Fibroblast of lung (primary cell): ENCODE measurements around the gene ARHGAP11A. TPM values are rescaled to one million over a fixed set of nuclear protein-coding genes. Genes with fewer than 3 reads are reported as not detected.

Experiments used
- DNase-seq, 2 donors: peaks; one replicate each; pipeline versions ENCODE4 v3.0.0 to v3.0.0-alpha.2; 2010; ENCODE audit warnings: low read depth in 2 of 2
- H2AFZ ChIP-seq: 2 replicates; pipeline ENCODE4 v1.5.1; 2012; ENCODE audit warnings: low read length, control low read depth, inconsistent platforms
- H3K27ac ChIP-seq: 2 replicates; pipeline ENCODE4 v1.5.1; 2011; ENCODE audit warnings: low read length, control low read depth; ENCODE audit not compliant: insufficient read depth
- H3K27me3 ChIP-seq: 2 replicates; pipeline ENCODE4 v1.5.1; 2011; ENCODE audit warnings: mild to moderate bottlenecking, low read length; ENCODE audit not compliant: control insufficient read depth, insufficient read depth
- H3K36me3 ChIP-seq: 2 replicates; pipeline ENCODE4 v1.5.1; 2011; ENCODE audit warnings: low read length; ENCODE audit not compliant: control insufficient read depth, insufficient read depth
- H3K4me1 ChIP-seq: 2 replicates; pipeline ENCODE4 v1.5.1; 2011; ENCODE audit warnings: low read length; ENCODE audit not compliant: control insufficient read depth, insufficient read depth; ENCODE audit errors: extremely low read depth
- H3K4me2 ChIP-seq: 2 replicates; pipeline ENCODE4 v1.5.1; 2011; ENCODE audit warnings: low read length, control low read depth; ENCODE audit not compliant: insufficient read depth; ENCODE audit errors: extremely low read depth
- H3K4me3 ChIP-seq, 4 experiments: fragments of 200-600 bp in 1 of 4; sonication (generic) in 1 of 4; replicated peaks in 1 of 4; 2 replicates each; pipeline ENCODE4 v1.5.1; 2011 to 2016; ENCODE audit warnings: low read length in 4 of 4, low read depth in 3 of 4, mild to moderate bottlenecking in 3 of 4, control low read depth in 2 of 4, inconsistent platforms in 1 of 4, mixed read lengths in 1 of 4; ENCODE audit not compliant: insufficient read depth in 1 of 4; ENCODE audit errors: control extremely low read depth in 1 of 4
- H3K79me2 ChIP-seq: 2 replicates; pipeline ENCODE4 v1.5.1; 2012; ENCODE audit warnings: mild to moderate bottlenecking, low read length, inconsistent platforms; ENCODE audit not compliant: control insufficient read depth, insufficient read depth
- H3K9ac ChIP-seq: 2 replicates; pipeline ENCODE4 v1.5.1; 2011; ENCODE audit warnings: mild to moderate bottlenecking, low read length, control low read depth; ENCODE audit not compliant: insufficient read depth
- H3K9me3 ChIP-seq: 2 replicates; pipeline ENCODE4 v1.5.1; 2012; ENCODE audit warnings: low read depth, low read length; ENCODE audit not compliant: control insufficient read depth, insufficient read depth
- H4K20me1 ChIP-seq: 2 replicates; pipeline ENCODE4 v1.5.1; 2011; ENCODE audit warnings: low read length; ENCODE audit not compliant: control insufficient read depth, insufficient read depth; ENCODE audit errors: extremely low read depth
- EZH2 ChIP-seq: IDR thresholded peaks from 2 replicates; pipeline ENCODE4 v1.5.1; 2012; ENCODE audit warnings: low read length, control low read depth, mild to moderate bottlenecking; ENCODE audit errors: missing control alignments
- polyA plus RNA-seq, 2 donors: library from polyadenylated mRNA; depleted of rRNA in 1 of 2; stranded (reverse) in 1 of 2; unstranded in 1 of 2; fragments of >200 nt; gene quantifications; 2 replicates each; pipeline ENCODE4 v1.2.1, GENCODE V29; 2011 to 2012; ENCODE audit warnings: missing spikeins in 1 of 2
- total RNA-seq: library from RNA; depleted of rRNA; stranded (reverse); fragments of >200 nt; gene quantifications from 2 replicates; pipeline ENCODE4 v1.2.1, GENCODE V29; 2014
- TF ChIP-seq, protein P1 (sequence below), 2 donors: IDR thresholded peaks in 1 of 2; conservative IDR thresholded peaks in 1 of 2; 1 replicate in 1 of 2; 2 replicates in 1 of 2; pipeline ENCODE4 v1.5.1; 2011 to 2012; ENCODE audit warnings: low read length in 2 of 2, control low read depth in 1 of 2, inconsistent platforms in 1 of 2, low read depth in 1 of 2, mild to moderate bottlenecking in 1 of 2

The ARHGAP11A gene
- total and polyA plus RNA-seq, 2 donors (not counting 1 experiment from before 2014, with no cell fraction given) = 9.1 to 21.1 TPM

GRCh38 chr15:32636908-32637567 lies 21.7 kb downstream of the ARHGAP11A start:
- Histone ChIP-seq H3K9me3 (no peaks in the 10 kb centered on the region), H3K27me3 (no peaks in the 10 kb centered on the region), H2AFZ (no peak overlapping the region), H3K36me3 (peaks cover 2% of the 10 kb centered on the region), H3K4me3 (no peak overlapping the region), H4K20me1 (no peaks in the 10 kb centered on the region), H3K27ac (no peak overlapping the region), H3K9ac (no peak overlapping the region), H3K4me1 (no peaks in the 10 kb centered on the region), H3K79me2 (no peaks in the 10 kb centered on the region), H3K4me2 (no peak overlapping the region)
- no peak for TF ChIP-seq EZH2
- DNase-seq = no peak

GRCh38 chr15:32637704-32638103 lies 22.4 kb downstream of the ARHGAP11A start:
- TF ChIP-seq EZH2 = no peak
- no peak for DNase-seq
- peaks cover 2% of the 10 kb centered on the region for H3K36me3 ChIP-seq
- no peaks in the 10 kb centered on the region for H3K9me3 ChIP-seq
- no peaks in the 10 kb centered on the region for H3K4me1 ChIP-seq
- no peak overlapping the region for H3K27ac ChIP-seq
- no peak overlapping the region for H3K4me3 ChIP-seq
- H3K79me2 ChIP-seq = no peaks in the 10 kb centered on the region
- no peaks in the 10 kb centered on the region for H4K20me1 ChIP-seq
- no peak overlapping the region for H2AFZ ChIP-seq
- H3K9ac ChIP-seq = no peak overlapping the region
- H3K27me3 ChIP-seq = no peaks in the 10 kb centered on the region
- H3K4me2 ChIP-seq = no peak overlapping the region

- Histone ChIP-seq H3K27ac (no peak within 1 kb of the TSS), H3K4me2 (peak within 1 kb of the TSS; percentile 69), H3K27me3 (no peaks in the 10 kb centered on the region), H3K4me1 (no peaks in the 10 kb centered on the region), H3K9me3 (no peaks in the 10 kb centered on the region), H3K9ac (no peak within 1 kb of the TSS), H3K4me3 (peak within 1 kb of the TSS; percentile 29 to 66 (median 42)), H3K79me2 (no peaks in the 10 kb centered on the region), H3K36me3 (peaks cover 2% of the 10 kb centered on the region), H4K20me1 (no peaks in the 10 kb centered on the region), H2AFZ (peak within 1 kb of the TSS; percentile 89)
- DNase-seq = peak; percentile 48 to 63
- no peak for TF ChIP-seq EZH2
- TF ChIP-seq, protein P1, sequence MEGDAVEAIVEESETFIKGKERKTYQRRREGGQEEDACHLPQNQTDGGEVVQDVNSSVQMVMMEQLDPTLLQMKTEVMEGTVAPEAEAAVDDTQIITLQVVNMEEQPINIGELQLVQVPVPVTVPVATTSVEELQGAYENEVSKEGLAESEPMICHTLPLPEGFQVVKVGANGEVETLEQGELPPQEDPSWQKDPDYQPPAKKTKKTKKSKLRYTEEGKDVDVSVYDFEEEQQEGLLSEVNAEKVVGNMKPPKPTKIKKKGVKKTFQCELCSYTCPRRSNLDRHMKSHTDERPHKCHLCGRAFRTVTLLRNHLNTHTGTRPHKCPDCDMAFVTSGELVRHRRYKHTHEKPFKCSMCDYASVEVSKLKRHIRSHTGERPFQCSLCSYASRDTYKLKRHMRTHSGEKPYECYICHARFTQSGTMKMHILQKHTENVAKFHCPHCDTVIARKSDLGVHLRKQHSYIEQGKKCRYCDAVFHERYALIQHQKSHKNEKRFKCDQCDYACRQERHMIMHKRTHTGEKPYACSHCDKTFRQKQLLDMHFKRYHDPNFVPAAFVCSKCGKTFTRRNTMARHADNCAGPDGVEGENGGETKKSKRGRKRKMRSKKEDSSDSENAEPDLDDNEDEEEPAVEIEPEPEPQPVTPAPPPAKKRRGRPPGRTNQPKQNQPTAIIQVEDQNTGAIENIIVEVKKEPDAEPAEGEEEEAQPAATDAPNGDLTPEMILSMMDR (conservative IDR thresholded peaks at IDR 0.05 in 1 of 2, IDR thresholded peaks at IDR 0.05 in 1 of 2; ENCODE audit: low read depth in 1 of 2, low read length in 2 of 2) = no peak
Observed at GRCh38 chr15:32641517-32642059, 26.3 kb downstream of the ARHGAP11A start, which contains the start of gene SCG5. SCG5 (plus strand) TSS chr15:32641710; CDS start chr15:32643593, 1,883 bp downstream.
